HG02610 (cell line): ENCODE measurements around the gene C19orf25.

ENCODE experiments used
- ATAC-seq: cut with Tn5 transposase; IDR thresholded peaks from one replicate; pipeline ENCODE4 v1.9.1; 2021; ENCODE audit warnings: mild to moderate bottlenecking, moderate library complexity; ENCODE audit not compliant: unreplicated experiment

C19orf25 gene

DNA sequence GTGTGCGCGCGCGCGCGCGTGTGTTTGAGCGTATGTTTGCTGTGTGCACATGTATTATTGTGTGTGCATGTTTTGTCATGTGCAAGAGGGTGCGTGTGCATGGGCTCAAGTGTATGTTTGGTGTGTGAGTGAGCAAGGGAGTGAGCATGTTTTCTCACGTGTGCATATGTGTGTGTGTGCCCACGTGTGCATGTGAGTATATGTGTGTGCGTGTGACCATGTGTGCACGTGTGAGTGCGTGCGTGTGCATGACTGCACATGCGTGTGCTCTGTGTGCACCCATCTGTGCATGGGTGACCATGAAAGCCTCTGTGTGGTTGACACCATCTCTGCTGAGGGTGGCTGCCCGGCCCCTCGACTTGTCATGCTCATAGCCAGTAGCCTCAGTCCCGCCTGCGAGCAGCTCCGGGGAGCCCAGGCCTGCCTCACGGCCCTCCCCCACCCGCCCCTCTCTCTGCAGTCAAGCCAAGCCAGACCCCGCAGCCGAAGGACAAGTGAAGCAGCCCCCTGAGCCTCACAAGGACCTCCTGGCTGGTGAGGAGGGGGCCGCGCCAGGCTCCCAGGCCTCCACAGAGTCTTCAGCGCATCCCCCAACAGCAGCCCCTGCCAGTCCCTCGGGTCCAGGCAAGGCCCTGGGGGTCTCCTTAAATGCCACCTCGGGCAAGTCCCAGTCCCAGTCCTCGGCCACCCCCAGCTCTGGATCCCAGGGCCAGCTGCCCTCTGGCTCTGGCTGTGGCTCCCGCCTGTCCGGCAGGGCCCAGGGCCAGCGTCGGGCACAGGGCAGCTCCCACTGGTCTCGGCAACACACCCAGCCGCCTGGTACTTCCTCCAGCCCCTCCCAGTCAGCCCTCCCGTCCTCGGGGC lies 17.9 kb upstream of the C19orf25 start:
- ATAC-seq, result no peak

GRCh38 chr19:1495799-1496713 lies 17.0 kb upstream of the C19orf25 start:
- no peak for ATAC-seq

- ATAC-seq, result no peak
Observed at GRCh38 chr19:1495051-1495798, 16.2 kb upstream of the C19orf25 start.

DNA sequence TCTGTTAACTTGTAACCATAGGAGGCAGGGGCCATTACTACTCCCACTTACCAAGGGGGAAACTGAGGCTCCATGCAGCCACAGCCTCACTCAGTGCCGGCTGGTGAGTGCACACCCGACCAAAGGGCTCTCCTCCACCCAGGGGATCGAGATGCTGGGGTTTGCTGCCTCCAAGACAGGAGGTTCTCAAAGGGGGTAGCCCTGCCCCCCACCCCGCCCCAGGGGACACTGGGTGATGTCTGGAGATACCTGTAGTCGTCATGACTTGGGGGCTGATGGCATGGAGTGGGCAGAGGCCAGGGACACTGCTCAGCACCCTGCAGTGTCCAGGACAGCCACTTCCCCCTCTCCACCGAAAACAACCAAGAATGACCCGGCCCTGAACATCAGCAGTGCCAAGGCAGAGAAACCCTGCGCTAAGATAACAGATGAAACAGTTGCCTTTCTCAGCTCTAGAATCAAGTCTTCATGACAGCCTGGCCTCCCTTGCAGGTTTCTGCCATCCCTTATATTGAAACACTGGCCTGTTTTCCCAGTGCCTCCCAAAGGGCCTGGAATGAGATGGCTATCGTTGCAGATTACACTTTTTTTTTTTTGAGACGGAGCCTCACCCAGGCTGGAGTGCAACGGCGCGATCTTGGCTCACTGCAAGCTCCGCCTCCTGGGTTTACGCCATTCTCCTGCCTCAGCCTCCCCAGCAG lies 15.2 kb upstream of the C19orf25 start:
- ATAC-seq, result no peak

DNA sequence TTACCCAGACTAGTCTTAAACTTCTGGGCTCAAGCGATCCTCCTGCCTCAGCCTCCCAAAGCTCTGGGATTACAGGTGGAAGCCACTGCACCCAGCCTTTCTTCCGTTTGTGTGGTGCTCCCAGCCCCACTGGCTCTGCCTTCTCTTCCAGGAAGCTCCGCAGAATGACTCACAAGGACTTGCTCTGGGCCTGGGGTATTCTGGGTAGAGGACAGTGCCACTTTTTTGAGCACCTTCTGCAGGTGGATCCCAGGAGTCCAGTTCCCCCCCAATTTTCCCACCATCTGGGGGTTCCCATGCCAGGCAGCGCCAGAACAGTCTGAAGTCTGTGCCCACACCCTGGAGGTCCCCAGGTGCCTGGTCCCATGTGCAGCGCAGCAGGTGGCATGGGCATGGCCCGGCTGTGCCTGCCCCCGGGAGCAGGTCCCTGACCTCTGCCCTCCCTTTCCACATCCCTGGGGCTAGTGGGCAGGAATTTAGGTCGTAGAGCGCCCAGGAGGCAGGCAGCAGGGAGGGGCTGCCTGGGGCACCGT lies 13.5 kb upstream of the C19orf25 start:
- no peak for ATAC-seq

GRCh38 chr19:1491849-1492170 lies 12.8 kb upstream of the C19orf25 start:
- ATAC-seq, result no peak

DNA sequence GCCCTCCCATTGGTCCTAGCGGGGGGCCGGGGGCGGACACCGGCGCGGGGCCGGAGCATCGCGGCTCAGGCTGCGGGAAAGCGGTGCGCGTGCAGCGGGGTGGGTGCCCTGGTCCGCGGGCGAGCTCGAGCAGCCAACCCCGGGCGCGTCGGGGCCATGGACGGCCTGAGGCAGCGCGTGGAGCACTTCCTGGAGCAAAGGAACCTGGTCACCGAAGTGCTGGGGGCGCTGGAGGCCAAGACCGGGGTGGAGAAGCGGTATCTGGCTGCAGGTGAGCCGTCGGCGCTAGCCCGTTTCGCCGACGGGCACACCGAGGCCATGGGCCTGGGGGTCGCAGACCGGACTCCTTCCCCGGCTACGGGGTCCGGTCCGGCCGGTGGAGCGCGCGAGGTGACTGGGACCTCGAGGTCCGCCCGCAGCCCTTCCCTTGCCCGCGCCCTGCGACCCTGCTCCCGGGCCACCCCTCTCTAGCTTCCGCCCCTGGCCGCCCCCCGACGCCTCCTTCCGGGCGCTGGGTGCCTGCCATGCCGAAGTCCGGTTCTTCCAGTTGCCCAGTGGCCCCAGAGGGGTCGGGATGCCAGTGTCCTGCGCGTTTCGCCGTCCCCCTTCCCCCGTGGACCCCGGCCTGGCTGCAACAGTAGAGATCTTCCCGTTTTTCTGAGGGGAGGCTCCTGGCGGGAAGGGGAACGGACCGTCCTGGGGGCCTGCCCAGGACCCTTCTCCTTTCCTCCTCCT lies 12.3 kb upstream of the C19orf25 start, which contains the start of gene REEP6:
Gene REEP6 (plus strand): TSS at position 68 of the 735 bp plus-strand sequence. CDS start 89 bp downstream, at position 157.
- no peak for ATAC-seq

GRCh38 chr19:1490311-1491113 lies 11.5 kb upstream of the C19orf25 start, which contains the start of gene PCSK4:
Gene PCSK4, minus strand, starts transcription at chr19:1490350. Its CDS starts 4 bp downstream, at chr19:1490346.
- peak; percentile 75 for ATAC-seq

- ATAC-seq, result no peak
Observed at GRCh38 chr19:1489463-1490310, 10.7 kb upstream of the C19orf25 start.

GRCh38 chr19:1488282-1488601 lies 9.2 kb upstream of the C19orf25 start:
- ATAC-seq, result no peak

GRCh38 chr19:1487576-1488281 lies 8.7 kb upstream of the C19orf25 start:
- no peak for ATAC-seq

- ATAC-seq, result no peak
Observed at GRCh38 chr19:1486720-1487575, 7.9 kb upstream of the C19orf25 start.

DNA sequence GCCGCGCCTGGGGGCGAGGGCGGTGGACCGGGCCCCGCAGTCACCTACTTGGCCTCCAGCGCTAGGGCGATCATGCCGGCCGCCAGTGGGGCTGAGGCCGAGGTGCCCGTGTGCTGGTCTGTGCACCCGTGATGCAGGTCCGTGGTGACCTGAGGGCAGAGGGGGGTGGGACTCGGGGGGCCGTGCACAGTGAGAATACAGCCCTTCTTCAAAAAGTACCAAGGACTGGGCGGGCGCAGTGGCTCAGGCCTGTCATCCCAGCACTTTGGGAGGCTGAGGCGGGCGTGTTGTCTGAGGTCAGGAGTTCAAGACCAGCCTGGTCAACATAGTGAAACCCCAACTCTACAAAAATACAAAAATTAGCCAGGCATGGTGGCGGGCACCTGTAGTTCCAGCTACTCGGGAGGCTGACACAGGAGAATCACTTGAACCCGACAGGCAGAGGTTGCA lies 5.0 kb upstream of the C19orf25 start:
- ATAC-seq, result no peak

- no peak for ATAC-seq
Observed at GRCh38 chr19:1483131-1483978, 4.3 kb upstream of the C19orf25 start.
